SH-SY5Y (cell line): ENCODE measurements around the gene ZMYND11.

Source experiments
- GATA2 ChIP-seq: IDR thresholded peaks from 2 replicates; pipeline ENCODE4 v1.6.1; 2011; ENCODE audit warnings: mild to moderate bottlenecking, low read depth, low read length
- GATA3 ChIP-seq: IDR thresholded peaks from 2 replicates; pipeline ENCODE4 v1.6.1; 2011; ENCODE audit warnings: low read depth, mild to moderate bottlenecking, low read length, moderate library complexity

DNA sequence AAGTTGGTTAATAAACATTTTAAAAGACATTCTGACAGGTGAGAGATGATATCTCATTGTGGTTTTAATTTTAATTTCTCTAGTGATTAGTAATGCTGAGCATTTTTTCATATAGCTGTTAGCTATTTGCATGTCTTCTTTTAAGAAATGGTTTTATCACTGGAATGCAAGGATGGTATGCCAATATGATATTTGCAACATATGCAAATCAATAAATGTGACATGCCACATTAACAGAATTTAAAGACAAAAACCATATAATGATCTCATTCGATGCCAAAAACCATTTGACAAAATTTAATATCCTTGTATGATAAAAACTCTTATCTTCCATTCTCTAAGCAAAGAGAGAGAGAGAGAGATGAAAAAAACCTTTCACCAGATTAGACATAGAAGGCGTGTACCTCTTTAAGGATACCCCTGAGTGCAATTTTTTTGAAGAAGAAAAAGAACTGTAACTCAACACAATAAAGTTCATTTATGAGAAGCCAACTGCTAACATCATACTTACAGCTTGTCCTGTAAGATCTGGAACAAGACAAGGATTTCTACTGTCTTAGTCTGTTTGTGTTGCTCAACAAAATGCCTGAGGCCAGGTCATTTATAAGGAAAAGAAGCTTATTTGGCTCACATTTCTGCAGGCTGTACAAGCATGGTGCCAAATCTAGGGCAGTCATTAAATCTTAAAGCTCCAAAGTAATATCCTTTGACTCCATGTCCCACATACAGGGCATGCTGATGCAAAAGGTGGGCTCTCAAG, 39.7 kb upstream of the ZMYND11 start:
- TF ChIP-seq GATA2 (no peak), GATA3 (no peak)
